Suprapubic skin (tissue), 4 donors: ENCODE measurements around the gene TJP3. TPM values are rescaled to one million over a fixed set of nuclear protein-coding genes. Genes with fewer than 3 reads are reported as not detected.

Experiments
- DNase-seq, 2 donors: peaks; one replicate each; pipeline ENCODE4 v3.0.0-alpha.2; 2019; ENCODE audit warnings: low spot score in 2 of 2
- H3K27ac ChIP-seq: fragments of 200-600 bp; sonication (generic); one replicate; pipeline ENCODE4 v1.5.1; 2019
- H3K27me3 ChIP-seq: fragments of 200-600 bp; sonication (generic); one replicate; pipeline ENCODE4 v1.5.1; 2019
- H3K36me3 ChIP-seq: fragments of 200-600 bp; sonication (generic); one replicate; pipeline ENCODE4 v1.5.1; 2019
- H3K4me1 ChIP-seq: fragments of 200-600 bp; sonication (generic); one replicate; pipeline ENCODE4 v1.5.1; 2019
- H3K4me3 ChIP-seq: fragments of 200-600 bp; sonication (generic); one replicate; pipeline ENCODE4 v1.5.1; 2019; ENCODE audit warnings: mild to moderate bottlenecking
- H3K9me3 ChIP-seq: fragments of 200-600 bp; sonication (generic); one replicate; pipeline ENCODE4 v1.5.1; 2019
- CTCF ChIP-seq, 2 donors: fragments of 200-600 bp in 1 of 2; fragments of 450-650 bp in 1 of 2; sonication (generic) in 1 of 2; IDR thresholded peaks; one replicate each; pipeline ENCODE4 v1.5.1; 2016 to 2019; ENCODE audit warnings: antibody characterized with exemption in 2 of 2, mild to moderate bottlenecking in 1 of 2, moderate library complexity in 1 of 2
- EP300 ChIP-seq: sonication (generic); formaldehyde crosslinking; IDR thresholded peaks from one replicate; pipeline ENCODE4 v1.6.1; 2017; ENCODE audit warnings: antibody characterized with exemption
- POLR2A ChIP-seq, 2 donors: fragments of 450-650 bp; IDR thresholded peaks; one replicate each; pipeline ENCODE4 v1.6.1; 2017; ENCODE audit warnings: antibody characterized with exemption in 2 of 2, mild to moderate bottlenecking in 2 of 2, moderate library complexity in 2 of 2
- POLR2AphosphoS5 ChIP-seq, 3 donors: sonication (generic); formaldehyde crosslinking; IDR thresholded peaks; one replicate each; pipeline ENCODE4 v1.6.1; 2017; ENCODE audit warnings: antibody characterized with exemption in 3 of 3
- WGBS: methylation state at CpG from one replicate; pipeline ENCODE4 v1.1.5; 2018; 5-methylcytosine and 5-hydroxymethylcytosine counted together
- total RNA-seq, 4 donors: library from RNA; depleted of rRNA; stranded (reverse); fragments of >200 nt; gene quantifications; one replicate each; pipeline ENCODE4 v1.1.0, GENCODE V29; 2016

Gene TJP3
- total RNA-seq, 4 donors from 2014 or later, result 11.4 to 28.1 (median 20.1) TPM

DNA sequence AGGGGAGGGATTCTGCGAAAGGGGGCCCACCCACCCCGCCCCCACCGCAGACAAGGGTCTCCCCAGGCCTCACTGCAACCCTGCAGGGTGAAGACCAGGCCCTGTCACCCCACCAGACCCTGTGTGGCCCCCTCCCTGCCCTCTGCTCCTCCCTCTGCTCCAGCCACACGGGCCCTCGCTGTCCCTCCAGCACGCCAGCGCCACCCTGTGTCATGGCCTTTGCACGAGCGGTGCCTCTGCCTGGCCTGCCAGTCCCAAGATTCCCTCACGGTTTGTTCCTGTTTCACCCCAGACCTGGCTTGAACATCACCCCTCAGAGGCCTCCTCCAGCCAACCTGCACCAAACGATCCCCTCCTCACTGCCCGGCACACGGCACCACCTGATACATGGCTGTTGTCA lies 35.2 kb upstream of the TJP3 start:
- Histone ChIP-seq H3K27ac (no peak overlapping the region), H3K36me3 (no peaks in the 10 kb centered on the region), H3K27me3 (no peaks in the 10 kb centered on the region), H3K4me3 (no peak overlapping the region), H3K9me3 (no peaks in the 10 kb centered on the region), H3K4me1 (peaks cover 46% of the 10 kb centered on the region)
- no peak for TF ChIP-seq POLR2AphosphoS5 (IDR thresholded peaks at IDR 0.05)
- TF ChIP-seq CTCF (IDR thresholded peaks at IDR 0.05), result no peak
- TF ChIP-seq POLR2A (IDR thresholded peaks at IDR 0.05), result no peak
- 88% methylated on average over 10 of the region's 13 CpGs for WGBS
- no peak for DNase-seq

DNA sequence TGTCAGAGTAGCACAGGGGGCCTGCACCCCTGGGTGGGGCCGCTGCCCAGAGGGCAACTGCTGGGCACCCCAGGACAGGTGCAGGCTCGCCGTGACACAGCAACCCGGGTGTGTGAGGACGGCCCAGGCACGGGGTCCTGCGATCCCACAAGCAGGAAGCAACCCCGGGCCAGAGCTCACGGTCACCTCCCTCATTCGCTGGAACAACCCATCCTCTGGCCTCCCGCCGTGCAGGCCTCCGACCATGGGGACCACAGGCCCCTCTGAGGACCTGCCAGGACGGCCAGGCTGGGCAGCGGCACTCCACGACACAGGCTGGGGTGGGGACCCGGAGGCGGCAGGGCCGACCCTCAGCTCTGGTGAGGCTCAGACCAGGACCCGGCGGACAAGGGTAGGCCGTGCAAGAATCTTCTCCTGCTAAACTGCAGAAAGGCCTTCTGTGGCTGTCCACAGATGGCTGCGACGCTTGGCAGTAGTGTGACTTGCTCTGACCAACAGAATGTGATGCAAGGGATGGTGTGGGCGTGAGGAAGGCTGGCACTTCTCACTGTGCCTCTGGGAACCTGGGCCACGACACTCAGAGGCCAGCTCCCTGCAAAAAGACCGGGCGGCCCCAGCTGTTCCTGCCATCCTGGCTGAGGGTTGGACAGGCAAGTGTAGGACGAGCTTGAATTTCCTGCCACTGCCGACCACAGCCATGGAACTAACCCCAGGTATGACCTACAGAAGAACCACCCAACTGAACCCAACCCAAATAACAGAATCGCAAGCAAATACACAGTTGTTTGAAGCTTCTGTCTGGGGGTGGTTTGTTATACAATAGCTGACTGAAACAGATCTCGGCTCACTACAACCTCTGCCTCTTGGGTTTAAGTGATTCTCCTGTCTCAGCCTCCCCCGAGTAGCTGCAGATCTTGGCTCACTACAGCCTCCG lies 34.4 kb upstream of the TJP3 start:
- Histone ChIP-seq H3K4me1 (peaks cover 40% of the 10 kb centered on the region), H3K27me3 (no peaks in the 10 kb centered on the region), H3K36me3 (no peaks in the 10 kb centered on the region), H3K9me3 (no peaks in the 10 kb centered on the region), H3K27ac (no peak overlapping the region), H3K4me3 (no peak overlapping the region)
- no peak for DNase-seq
- WGBS, result 96% methylated on average over 17 of the region's 34 CpGs
- TF ChIP-seq EP300 (no peak), CTCF (IDR thresholded peaks at IDR 0.05) (no peak), POLR2AphosphoS5 (IDR thresholded peaks at IDR 0.05) (no peak), POLR2A (IDR thresholded peaks at IDR 0.05) (no peak)

DNA sequence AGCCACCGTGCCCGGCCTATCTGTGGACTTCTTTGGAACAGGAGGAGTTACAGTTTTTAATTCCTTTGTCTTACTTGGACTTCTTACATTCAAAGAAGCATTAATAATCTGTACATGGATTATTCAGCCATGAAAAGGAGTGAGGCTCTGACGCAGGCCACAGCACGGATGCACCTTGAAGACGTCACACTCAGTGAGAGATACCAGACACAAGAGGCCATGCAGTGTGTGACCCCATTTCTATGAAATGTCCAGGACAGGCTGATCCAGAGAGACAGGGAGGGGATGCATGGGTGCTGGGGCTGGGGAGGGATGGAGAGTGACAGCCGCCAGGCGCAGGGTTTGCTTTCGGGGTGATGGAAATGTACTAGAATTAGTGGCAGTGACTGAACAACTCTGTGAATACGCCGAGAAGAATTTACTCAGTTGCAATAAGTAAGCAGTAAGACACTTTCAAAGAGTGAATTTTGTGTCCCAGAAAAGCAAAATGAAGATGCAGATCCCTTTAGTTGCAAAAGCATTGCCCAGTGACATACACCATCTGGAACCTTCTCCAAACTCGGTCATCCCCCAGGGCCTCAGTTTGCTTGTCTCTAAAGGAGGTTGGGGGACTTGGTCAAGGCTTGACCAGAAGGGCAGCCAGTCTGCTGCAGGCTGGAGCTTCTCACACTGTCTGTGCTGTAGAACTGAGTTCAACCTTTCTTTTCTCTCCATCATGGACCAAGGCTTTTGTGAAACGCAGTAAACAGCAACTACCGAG lies 33.2 kb upstream of the TJP3 start:
- DNase-seq, result no peak
- TF ChIP-seq CTCF (IDR thresholded peaks at IDR 0.05) (no peak), EP300 (no peak), POLR2AphosphoS5 (IDR thresholded peaks at IDR 0.05) (no peak), POLR2A (IDR thresholded peaks at IDR 0.05) (no peak)
- Histone ChIP-seq H3K4me1 (peaks cover 28% of the 10 kb centered on the region), H3K4me3 (no peak overlapping the region), H3K27me3 (no peaks in the 10 kb centered on the region), H3K9me3 (no peaks in the 10 kb centered on the region), H3K36me3 (peaks cover 5% of the 10 kb centered on the region), H3K27ac (no peak overlapping the region)
- 92% methylated on average over 13 of the region's 13 CpGs for WGBS

DNA sequence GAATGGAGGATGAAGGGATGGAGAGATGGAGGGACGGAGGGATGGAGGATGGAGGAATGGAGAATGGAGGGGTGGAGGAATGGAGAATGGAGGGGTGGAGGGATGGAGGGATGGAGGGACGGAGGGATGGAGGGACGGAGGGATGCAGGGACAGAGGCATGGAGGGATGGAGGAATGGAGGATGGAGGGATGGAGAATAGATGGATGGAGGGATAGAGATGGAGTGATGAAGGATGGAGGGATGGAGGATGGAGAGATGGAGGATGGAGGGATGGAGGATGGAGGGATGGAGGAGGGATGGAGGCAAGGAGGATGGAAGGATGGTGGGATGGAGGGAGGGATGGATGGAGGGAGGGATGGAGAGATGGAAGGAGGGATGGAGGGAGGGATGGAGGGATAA lies 30.0 kb upstream of the TJP3 start:
- TF ChIP-seq POLR2AphosphoS5 (IDR thresholded peaks at IDR 0.05) (no peak), EP300 (no peak), POLR2A (IDR thresholded peaks at IDR 0.05) (no peak)
- H3K27me3 ChIP-seq, result no peaks in the 10 kb centered on the region
- H3K36me3 ChIP-seq, result peaks cover 7% of the 10 kb centered on the region
- DNase-seq, result no peak
- no peaks in the 10 kb centered on the region for H3K4me1 ChIP-seq
- H3K4me3 ChIP-seq, result no peak overlapping the region
- no peak overlapping the region for H3K27ac ChIP-seq
- WGBS, result 89% methylated on average over 3 of the region's 3 CpGs
- H3K9me3 ChIP-seq, result no peaks in the 10 kb centered on the region

DNA sequence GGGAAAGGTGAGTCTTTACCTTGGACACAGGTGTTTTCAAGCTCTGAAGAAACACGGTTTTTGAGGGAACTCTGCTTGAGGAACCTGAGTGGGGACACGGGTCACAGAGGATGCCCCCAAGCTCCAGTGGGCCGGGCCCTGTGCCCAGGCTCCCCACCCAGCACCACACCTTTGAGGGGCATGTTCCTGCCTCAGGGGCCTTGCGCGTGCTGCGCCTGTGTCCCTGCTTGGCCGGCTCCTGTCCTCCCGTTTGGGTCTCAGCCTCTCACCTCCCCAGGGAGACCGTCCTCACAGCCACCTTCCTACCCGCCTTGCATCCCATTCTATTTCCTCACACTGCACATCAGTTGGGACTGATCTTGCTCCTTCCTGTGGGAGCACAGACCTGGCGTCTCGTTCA lies 29.0 kb upstream of the TJP3 start:
- no peak for DNase-seq
- no peak overlapping the region for H3K27ac ChIP-seq
- peaks cover 10% of the 10 kb centered on the region for H3K36me3 ChIP-seq
- no peak for TF ChIP-seq POLR2AphosphoS5 (IDR thresholded peaks at IDR 0.05)
- TF ChIP-seq CTCF (IDR thresholded peaks at IDR 0.05), result no peak
- TF ChIP-seq POLR2A (IDR thresholded peaks at IDR 0.05), result no peak
- no peak for TF ChIP-seq EP300
- no peak overlapping the region for H3K4me3 ChIP-seq
- H3K27me3 ChIP-seq, result no peaks in the 10 kb centered on the region
- WGBS, result 79% methylated on average over 11 of the region's 12 CpGs
- H3K4me1 ChIP-seq, result no peaks in the 10 kb centered on the region
- no peaks in the 10 kb centered on the region for H3K9me3 ChIP-seq
